HuH-7 (cell line): ENCODE measurements around the gene EEIG1.

ENCODE experiments used
- DNase-seq: peaks from one replicate; pipeline ENCODE4 v3.0.0; 2011; ENCODE audit warnings: low spot score

The EEIG1 gene

GRCh38 chr9:128001151-128001778 is 20.5 kb upstream of the EEIG1 start:
- no peak for DNase-seq

DNA sequence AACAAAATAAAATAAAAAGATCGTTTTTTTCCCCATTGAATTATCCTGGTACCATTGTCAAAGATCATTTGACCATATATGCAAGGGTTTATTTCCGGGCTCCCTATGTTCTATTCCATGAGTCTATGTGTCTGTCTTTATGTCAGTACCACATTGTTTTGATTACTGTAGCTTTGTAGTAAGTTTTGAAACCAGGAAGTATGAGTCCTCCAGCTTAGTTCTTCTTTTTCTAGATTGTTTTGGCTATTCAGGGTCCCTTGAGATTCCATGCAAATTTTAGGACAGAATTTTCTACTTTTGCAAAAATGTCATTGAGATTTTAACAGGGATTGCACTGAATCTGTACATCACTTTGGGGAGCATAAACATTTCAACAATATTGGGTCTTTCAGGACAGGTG is 18.7 kb upstream of the EEIG1 start:
- no peak for DNase-seq

GRCh38 chr9:127993721-127994120 is 12.9 kb upstream of the EEIG1 start:
- DNase-seq, result no peak

DNA sequence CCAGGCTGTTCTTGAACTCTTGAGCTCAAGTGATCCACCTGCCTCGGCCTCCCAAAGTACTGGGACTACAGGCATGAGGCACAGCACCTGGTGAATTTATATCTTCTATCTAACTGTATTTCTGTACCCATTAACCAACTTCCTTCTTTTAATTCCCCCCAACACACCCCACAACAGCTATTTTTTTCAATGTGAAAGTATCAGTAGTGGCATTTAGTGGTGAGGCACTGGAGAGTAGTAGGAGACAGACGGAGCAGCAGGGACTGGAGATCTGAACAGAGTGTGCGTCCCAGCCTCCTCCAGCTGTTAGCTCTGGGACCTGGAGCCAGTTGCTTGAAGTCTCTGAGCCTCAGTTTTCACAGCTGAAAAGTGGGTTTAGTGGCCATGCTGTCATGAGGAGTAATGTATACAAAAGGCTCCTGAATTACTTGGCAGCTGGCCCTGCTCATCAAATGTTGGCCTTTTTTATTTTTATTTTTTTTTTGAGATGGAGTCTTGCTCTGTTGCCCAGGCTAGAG is 11.0 kb upstream of the EEIG1 start:
- no peak for DNase-seq

- DNase-seq, result no peak
Measured at GRCh38 chr9:127991017-127991756, 10.4 kb upstream of the EEIG1 start.

GRCh38 chr9:127990554-127990953 is 9.8 kb upstream of the EEIG1 start:
- no peak for DNase-seq

GRCh38 chr9:127989094-127989493 is 8.3 kb upstream of the EEIG1 start:
- no peak for DNase-seq

- no peak for DNase-seq
Measured at GRCh38 chr9:127987103-127987614, 6.4 kb upstream of the EEIG1 start.

GRCh38 chr9:127985011-127985410 is 4.2 kb upstream of the EEIG1 start:
- no peak for DNase-seq

DNA sequence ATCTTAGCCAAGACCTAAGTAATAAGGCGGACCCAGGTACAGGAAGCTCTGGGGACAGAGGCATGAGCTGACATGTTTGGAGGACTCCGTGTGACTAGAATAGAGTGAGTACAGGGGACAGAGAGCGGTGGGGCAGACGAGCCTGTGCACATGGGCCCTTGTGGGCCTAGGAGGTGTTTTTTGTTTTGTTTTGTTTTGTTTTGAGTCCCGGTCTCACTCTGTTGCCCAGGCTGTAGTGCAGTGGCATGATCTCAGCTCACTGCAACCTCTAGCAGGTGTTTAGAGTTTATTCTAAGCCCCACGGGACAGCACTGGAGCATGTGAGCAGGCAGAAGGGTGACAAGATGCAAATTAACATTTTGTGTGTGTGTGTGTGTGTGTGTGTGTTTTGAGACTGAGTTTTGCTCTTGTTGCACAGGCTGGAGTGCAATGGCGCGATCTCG is 3.1 kb upstream of the EEIG1 start:
- no peak for DNase-seq

DNA sequence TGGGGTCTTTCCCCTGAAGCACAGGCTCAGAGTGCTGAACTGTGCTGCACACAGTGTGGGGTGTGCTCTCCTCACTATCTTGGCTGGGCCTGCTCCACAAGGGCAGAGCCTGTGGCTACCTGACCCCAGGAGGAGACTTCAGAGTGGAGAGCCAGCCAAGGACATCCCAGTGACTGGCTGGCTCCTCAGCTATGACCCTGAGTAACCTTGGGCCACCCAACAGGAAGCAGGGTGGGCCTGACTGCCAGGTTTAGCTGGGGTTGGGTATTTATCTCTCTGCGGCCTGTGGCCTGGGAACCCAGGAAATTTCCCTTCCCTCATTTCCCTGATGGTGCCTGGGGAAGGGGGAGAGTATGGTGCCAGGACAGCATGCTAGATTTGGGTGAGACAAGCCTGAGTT is 2.1 kb upstream of the EEIG1 start:
- no peak for DNase-seq

DNA sequence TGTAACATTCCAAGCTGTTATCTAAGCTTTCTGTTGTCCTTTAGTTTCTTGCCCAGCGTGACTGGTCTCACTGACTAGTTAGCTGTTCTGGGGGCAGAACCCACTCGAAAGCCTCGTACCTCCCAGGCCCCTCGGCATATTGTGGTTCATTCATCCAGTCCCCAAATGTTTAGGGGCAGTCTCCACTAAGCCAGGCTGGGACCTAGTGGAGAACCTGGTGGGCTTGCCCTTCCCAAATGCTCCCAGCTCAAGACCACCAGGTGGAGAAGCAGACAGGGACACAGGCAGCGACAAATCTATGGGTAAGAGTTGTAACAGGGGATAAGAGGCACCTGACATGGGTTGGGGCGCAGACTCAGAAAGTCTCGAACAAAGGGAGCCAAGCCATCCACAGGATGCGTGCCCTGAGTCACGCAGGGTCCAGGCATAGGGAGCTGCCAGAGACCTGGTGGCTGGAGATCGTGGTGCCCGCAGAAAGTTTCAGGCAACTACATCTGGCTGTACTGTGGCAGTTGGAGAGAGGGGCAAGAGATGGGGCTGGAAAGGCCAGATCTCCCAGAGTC is 851 bp upstream of the EEIG1 start:
- no peak for DNase-seq

DNA sequence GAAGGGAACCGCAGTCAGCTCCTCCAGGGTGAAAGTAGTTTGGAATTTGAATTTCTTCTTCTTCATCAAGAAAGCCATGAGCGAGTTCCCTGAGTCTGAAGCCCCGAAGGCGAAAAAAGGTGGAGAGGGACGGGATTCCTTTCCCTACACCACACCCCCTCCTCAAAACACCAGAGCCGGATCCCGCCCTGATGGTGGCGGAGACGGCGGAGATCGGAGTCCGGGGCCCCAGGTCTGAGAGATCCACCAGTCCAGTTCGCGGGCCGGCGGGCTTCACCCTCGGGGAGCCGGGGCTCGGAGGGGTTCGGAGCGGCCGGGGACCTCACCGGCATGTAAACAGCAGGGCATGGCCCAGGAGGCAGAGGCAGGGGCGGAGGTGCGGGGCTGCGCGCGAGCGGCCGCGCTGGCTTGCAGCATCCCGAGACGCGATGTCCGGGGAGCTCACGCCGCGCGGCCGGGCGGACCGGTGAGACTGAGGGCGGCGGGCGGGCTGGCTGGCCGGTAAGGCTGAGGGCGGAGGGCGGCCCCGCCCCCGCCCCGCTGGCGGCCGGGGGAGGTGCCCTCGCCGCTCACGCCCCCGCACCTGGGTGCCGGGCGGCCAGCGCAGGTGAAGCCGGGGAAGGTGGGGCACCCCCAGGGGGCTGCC is 606 bp downstream of the EEIG1 start:
- peak; percentile 47 for DNase-seq

GRCh38 chr9:127979333-127980059 is 1.3 kb downstream of the EEIG1 start:
- peak; percentile 47 for DNase-seq

DNA sequence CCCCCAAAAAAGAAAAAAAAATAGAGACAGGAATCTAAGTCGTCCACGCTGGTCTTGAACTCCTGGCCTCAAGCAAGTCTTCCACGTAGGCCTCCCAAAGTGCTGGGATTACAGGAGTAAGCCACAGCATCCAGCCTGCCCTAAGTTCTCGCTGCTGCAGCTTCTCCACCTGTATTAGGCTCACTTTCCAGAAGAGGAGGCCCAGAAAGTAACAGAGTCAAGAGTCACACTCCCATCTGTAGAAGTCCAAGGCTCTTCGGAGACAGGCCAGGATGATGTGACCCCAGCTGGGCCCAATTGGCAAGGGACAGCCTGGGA is 1.8 kb downstream of the EEIG1 start:
- DNase-seq, result no peak

- peak; percentile 56 for DNase-seq
Measured at GRCh38 chr9:127977884-127978647, 2.7 kb downstream of the EEIG1 start.

GRCh38 chr9:127977009-127977883 is 3.5 kb downstream of the EEIG1 start:
- no peak for DNase-seq

GRCh38 chr9:127976498-127976897 is 4.3 kb downstream of the EEIG1 start:
- no peak for DNase-seq

- no peak for DNase-seq
Measured at GRCh38 chr9:127975376-127976315, 5.1 kb downstream of the EEIG1 start.
